NOMO-1 (cell line): ENCODE measurements around the gene MRPL57.
A peak's percentile ranks its signal among the peaks of the same experiment; 100 is the strongest.
"Not testable (repeated sequence)": the region's sequence is repeated elsewhere in the genome, so short reads cannot be mapped to it uniquely, and the experiment has no call there.

Experiments used
- DNase-seq, 2 experiments: peaks; one replicate each; lab custom pipeline; 2025; ENCODE audit not compliant: unreplicated experiment in 2 of 2; lab: John Stamatoyannopoulos, UW

The MRPL57 gene

GRCh38 chr13:21186410-21186809, 10.0 kb downstream of the MRPL57 start:
- not testable (repeated sequence) for DNase-seq

- not testable (repeated sequence) for DNase-seq
Observed at GRCh38 chr13:21194756-21195155, 18.3 kb downstream of the MRPL57 start.

GRCh38 chr13:21197606-21198225, 21.3 kb downstream of the MRPL57 start:
- DNase-seq, result not testable (repeated sequence)

DNA sequence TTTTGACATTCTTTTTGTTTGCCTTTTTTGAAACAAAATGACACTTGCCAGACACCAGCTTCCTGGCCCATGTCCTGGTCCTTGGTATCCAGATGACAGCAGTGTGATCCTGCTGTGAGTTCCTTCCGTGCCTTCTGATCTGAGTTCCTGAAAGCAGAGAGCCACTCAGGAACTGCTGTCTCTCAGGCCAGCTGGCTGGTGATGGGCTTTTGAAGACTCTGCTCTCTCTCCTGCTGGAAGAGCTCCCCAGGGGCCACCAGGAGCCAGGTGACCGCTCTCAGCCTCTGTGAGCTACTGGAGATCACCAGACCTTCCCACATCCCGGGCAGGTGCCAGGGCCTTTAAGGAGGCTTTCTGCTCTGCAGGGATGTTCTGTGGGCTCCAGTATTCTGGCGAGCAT, 21.9 kb downstream of the MRPL57 start:
- DNase-seq, result not testable (repeated sequence)

GRCh38 chr13:21201456-21202190, 25.2 kb downstream of the MRPL57 start:
- DNase-seq, result not testable (repeated sequence)

DNA sequence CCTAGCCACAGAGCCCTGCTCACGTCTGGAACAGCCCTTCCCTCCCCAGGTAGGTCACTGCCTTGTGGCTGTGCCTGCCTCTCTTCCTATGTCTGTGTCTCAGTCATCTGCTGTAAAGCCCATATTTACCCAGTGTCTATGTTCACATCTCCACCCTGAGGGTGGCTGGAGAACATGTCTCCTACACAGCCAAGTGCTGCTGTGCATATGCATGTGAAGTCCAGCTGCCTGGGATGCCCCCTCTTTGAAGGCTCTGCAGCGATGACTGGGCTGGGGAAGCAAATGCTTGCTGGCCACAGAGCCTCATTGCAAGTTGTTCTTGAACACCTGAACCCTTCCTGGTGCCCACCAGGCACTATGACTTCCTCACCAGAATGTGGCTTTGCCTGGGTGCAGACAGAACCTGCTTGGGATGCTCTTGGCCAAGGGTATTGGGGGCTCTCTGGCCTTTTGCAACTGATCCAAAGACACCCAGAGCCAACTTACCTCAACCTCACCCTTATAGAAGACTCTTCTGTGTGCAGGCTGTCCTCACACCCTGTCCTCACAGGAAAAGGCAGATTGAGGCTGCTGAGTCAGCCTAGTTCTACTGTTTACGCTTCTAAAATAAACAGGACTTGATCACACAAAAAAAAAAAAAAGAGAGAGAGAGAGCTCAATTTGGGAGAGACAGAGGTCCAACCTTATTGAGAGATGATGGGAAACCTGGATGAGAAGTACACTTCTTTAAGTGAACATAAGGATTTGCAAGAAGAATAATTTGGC, 26.5 kb downstream of the MRPL57 start:
- DNase-seq, result no peak

DNA sequence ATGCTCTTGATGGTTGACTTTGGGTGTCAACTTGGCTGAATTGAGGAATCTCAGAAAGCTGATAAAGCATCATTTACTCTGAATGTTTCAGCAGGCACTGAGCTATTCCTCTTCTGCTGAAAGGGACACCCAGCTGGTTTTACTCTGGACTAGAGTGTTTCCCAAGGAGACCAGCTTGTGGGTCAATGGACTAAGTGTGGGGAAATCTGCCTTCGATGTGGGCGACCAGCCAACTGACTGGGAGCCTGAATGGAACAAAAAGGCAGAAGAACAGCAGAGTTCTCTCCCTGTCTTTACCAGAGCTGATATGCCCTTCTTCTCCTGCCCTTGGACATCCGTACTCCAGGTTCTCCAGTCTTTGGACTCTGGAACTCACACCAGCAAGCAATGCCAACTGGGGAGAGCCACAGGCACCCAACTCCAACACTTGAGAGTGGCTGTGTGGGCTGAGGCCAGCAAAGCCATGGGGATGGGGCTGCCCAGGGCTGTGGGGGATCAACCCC, 32.2 kb downstream of the MRPL57 start:
- no peak for DNase-seq

DNA sequence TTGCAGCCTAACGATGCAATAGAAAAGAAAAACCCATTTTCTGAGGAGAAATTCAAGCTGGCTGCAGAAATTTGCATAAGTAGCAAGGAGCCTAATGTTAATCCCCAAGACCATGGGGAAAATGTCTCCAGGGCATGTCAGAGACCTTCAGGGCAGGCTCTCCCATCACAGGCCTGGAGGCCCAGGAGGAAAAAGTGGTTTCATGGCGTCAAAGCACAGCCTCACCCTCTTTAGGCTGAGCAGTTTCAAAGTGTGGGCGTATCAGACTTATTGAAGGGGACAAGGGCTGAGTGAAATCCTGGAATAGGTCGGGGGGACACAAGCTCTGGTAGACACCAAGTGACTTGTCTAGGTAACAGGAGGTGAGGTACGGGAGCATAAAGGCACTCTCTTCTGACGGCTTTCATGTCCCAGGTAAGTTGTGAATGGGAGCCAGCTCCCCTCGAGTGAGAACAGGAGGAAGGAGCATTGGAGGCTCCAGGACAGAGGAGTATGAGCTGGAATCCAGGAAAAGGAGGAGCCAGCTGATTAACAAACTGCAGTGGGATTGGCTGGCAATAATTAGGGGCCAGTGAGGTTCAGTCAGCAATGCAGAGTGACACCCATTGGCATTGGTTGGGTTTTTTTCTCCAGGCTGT, 35.8 kb downstream of the MRPL57 start:
- no peak for DNase-seq

- not testable (repeated sequence) for DNase-seq
Observed at GRCh38 chr13:21215419-21215818, 39.0 kb downstream of the MRPL57 start.

- no peak for DNase-seq
Observed at GRCh38 chr13:21216332-21216731, 39.9 kb downstream of the MRPL57 start.

DNA sequence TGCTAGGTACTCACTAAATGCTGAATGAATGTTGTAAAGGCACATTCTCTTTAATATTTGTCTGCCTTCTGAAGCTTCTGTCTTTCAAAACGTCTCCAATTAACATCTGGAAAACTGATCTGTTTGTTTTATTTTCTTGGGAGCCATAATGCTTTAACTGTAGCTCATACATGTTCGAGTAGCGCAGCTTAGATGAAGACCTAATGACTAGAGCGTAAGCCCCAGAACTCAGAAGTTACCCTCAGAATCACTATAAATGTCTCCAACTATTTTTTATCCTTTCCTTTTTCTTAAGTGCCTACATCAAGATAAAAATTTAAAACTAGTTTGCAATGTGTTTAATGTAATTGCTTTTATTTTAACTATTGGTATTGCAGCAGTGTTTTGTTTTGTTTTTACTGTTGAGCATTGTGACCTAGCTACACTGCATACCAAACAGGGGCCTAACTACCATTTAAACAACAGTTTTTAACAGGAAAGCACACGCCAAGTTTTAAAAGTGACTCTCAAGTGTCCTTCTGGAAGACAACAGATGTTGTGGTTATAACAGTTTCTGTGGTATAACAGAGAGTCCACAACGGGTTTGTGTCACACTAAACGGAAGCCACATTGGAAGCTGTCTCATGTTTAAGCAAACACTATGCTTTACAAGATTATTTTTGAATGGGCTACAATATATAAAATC, 42.0 kb downstream of the MRPL57 start:
- DNase-seq, result peak; percentile 33 to 81

DNA sequence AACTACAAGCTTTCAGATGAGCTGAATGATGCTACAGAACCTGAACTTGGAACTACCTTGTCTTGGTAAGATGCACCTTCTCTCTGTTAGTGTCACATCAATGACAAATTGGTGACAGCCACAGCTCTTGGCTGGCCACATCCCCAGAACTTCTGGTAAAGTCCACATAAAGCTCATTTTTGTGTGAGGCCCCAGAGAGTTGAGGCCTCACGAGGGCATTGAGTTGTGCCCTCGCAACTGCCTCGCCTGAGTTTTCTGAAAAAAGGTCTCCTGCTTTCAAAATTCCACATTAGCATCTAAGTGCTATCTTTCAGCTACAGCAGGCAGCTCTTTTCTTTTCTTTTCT, 42.6 kb downstream of the MRPL57 start:
- DNase-seq, result no peak

GRCh38 chr13:21219716-21220115, 43.3 kb downstream of the MRPL57 start:
- DNase-seq, result not testable (repeated sequence)

DNA sequence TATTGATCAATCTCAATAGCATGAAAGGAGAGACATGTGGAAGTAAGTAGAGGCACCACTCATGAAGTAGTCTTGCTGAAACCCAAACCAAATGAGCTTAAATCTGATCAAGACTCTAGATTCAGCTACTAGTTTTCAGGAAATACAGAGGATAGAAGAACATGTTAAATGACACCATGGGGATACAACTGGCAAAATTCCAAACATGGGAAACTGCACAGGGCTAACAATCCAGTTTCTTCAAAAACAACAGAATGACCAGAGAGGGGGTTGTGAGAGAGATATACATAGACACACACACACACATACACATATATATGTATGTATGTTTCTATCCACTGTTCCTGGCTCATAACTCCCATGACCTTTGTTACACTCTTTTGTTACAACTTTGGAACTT, 44.8 kb downstream of the MRPL57 start:
- no peak for DNase-seq

DNA sequence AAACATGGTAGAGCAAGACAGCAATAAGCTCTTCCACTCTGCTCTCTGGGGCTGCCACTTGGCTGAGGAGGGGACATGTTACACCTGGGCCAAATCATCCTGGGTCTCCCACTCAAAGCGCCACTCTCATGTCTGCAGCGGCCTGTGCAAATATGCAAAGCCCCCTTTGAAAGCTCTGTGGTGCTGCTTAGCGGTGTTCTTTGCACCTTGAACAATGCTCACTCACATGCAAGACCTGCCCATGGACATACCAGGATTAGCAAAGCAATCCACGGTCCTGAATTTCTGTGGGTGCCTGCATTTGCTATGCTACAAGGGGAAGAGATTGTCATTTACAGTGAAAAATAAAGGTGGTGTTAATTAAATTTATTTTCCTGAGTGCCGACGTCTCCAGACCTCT, 48.6 kb downstream of the MRPL57 start:
- DNase-seq, result no peak

GRCh38 chr13:21225841-21226581, 49.6 kb downstream of the MRPL57 start:
- DNase-seq, result peak; percentile 9 to 16

DNA sequence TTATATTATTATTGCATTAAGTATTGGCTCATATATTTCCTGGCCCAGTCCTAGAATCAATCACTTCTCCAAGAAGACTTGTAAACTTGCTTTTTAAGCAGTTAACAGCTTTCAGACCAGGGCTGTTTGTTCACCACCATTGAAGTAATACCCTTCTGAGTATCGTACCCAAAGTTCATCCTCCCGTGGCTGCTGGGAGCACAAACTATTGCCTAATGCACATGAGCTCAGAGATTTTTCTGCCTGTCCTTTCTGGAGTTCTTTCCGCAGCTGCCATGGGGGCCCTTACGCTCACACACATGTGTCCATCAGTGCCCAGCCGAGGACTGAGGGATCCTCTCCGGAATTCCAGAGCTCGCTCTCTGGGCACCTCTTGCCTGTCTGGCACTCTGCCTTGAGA, 51.5 kb downstream of the MRPL57 start:
- DNase-seq, result no peak
